GM12864 (cell line): Measurements from ENCODE around the gene RAI1.
"Not testable (repeated sequence)": the region's sequence is repeated elsewhere in the genome, so short reads cannot be mapped to it uniquely, and the experiment has no call there.

Experiments used
- DNase-seq: peaks from one replicate; pipeline ENCODE4 v3.0.0-alpha.2; 2011; ENCODE audit warnings: low read depth
- H3K4me3 ChIP-seq: 2 replicates; pipeline ENCODE4 v1.5.1; 2011; ENCODE audit warnings: mild to moderate bottlenecking, low read depth, low read length, control low read depth
- TF ChIP-seq, protein P1 (sequence below): IDR thresholded peaks from 2 replicates; pipeline ENCODE4 v1.5.1; 2011; ENCODE audit warnings: low read depth, mild to moderate bottlenecking, moderate library complexity, low read length, control low read depth, inconsistent platforms; ENCODE audit errors: missing control alignments

The RAI1 gene

DNA sequence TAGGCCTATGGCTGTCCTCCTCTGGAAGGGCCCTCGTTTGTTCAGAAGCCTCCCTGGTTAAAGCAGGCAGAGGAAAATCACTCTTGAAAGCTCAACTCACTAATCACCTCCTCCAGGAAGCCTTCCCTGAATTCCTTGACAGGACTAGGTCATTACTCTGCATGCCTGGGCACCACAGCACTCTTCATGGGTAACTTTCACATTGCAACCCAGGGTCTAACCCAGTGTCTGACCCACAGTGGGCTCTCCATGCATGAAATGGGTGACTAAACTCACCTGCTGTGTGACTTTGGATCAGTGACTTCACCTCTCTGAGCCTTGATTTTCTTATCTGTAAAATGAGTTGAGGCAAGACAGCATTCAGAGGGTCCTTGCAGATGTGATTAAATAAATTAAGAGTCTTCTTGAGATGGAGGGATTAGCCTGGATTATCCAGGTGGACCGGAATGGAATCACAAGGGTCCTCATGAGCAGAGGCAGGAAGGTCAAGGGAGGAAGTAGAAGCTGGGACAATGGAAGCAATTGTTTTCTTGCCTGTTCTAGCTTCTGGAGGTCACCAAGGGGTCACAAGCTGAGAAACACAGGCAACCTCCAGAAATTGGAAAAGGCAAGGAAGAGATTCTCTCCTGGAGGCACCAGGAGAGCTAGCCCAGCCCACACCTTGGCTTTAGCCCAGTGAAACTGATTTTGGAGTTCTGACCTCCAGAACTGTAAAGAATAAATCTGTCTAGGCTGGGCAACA, 3.8 kb upstream of the RAI1 start:
- H3K4me3 ChIP-seq: no peak overlapping the region
- TF ChIP-seq, protein P1, sequence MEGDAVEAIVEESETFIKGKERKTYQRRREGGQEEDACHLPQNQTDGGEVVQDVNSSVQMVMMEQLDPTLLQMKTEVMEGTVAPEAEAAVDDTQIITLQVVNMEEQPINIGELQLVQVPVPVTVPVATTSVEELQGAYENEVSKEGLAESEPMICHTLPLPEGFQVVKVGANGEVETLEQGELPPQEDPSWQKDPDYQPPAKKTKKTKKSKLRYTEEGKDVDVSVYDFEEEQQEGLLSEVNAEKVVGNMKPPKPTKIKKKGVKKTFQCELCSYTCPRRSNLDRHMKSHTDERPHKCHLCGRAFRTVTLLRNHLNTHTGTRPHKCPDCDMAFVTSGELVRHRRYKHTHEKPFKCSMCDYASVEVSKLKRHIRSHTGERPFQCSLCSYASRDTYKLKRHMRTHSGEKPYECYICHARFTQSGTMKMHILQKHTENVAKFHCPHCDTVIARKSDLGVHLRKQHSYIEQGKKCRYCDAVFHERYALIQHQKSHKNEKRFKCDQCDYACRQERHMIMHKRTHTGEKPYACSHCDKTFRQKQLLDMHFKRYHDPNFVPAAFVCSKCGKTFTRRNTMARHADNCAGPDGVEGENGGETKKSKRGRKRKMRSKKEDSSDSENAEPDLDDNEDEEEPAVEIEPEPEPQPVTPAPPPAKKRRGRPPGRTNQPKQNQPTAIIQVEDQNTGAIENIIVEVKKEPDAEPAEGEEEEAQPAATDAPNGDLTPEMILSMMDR: no peak
- no peak for DNase-seq

- not testable (repeated sequence) for H3K4me3 ChIP-seq, DNase-seq
These were observed 3.1 kb upstream of the RAI1 start for GRCh38 chr17:17678063-17678699.

DNA sequence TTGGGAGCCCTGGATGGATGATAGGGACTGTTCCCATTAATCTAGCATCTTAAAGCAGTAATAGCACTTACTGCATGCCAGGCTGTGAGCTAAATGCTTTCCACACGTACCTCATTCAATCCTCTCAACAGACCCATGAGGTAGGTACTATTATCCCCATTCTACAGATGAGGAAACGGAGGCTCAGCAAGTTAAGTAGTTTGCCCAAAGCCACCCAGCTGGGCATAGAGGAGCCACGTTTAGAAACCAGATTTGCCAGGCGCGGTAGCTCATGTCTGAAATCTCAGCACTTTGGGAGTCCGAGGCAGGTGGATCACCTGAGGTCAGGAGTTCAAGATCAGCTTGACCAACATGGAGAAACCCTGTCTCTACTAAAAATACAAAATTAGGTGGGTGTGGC, 2.0 kb upstream of the RAI1 start:
- H3K4me3 ChIP-seq: no peak overlapping the region
- TF ChIP-seq, protein P1: no peak
- DNase-seq: no peak

- no peak for DNase-seq
- H3K4me3 ChIP-seq: no peak overlapping the region
- TF ChIP-seq, protein P1: no peak
These were observed 1.5 kb upstream of the RAI1 start for GRCh38 chr17:17679748-17680147.

GRCh38 chr17:17680477-17681186, 626 bp upstream of the RAI1 start:
- DNase-seq: no peak
- H3K4me3 ChIP-seq: peak overlapping the region; percentile 58
- TF ChIP-seq, protein P1: no peak

GRCh38 chr17:17681744-17682292, 560 bp downstream of the RAI1 start:
- no peak for DNase-seq
- peak overlapping the region; percentile 58 for H3K4me3 ChIP-seq
- TF ChIP-seq, protein P1: peak; percentile 8

GRCh38 chr17:17682293-17682736, 1.1 kb downstream of the RAI1 start:
- TF ChIP-seq, protein P1: no peak
- no peak for DNase-seq
- peak overlapping the region; percentile 58 for H3K4me3 ChIP-seq
